ENCODE results near the gene CBX2.

CBX2 gene

DNA sequence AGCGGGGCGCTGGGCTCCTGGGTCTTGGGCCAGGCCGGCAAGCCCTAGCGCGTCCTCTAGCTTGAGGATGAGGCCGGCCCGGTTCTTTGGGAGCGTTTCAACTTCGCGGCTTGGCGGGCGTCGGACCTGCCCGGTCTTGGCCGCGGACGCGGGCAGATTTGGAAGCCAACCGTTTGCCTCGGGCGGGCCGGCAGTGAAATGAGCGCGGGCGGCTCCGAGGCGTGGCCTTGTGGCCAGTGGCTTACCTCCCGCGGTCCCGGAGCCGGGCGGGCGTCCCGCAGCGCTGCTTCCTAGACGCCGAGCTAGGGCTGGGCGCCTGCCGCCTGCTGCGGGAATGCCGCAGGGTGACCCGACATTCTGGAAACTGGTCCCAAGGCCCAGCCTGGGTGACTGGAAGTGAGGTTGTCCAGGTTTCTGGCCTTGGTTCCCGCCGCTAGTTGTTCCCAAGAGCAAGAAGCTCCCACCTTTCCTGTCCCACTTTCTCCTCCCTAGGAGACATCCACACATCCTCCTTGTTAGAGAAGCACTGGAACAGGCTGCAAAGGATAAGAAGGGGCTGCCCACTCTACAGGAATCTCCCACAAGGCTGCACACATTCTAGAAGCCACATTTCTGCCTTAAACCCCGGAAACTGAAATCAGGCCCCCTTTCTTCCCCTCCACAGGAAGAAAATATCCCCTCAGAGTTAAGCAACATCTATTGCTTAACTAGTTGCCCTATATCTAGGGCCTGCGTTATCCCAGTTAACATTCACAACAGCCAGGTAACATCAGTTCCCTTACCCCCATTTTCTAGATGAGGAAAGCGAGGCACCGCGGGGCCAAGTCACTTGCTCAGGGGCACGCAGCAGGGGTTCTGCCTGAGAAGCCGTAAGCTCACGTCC, 23.4 kb downstream of the CBX2 start:
- DNase-seq: no peak

DNA sequence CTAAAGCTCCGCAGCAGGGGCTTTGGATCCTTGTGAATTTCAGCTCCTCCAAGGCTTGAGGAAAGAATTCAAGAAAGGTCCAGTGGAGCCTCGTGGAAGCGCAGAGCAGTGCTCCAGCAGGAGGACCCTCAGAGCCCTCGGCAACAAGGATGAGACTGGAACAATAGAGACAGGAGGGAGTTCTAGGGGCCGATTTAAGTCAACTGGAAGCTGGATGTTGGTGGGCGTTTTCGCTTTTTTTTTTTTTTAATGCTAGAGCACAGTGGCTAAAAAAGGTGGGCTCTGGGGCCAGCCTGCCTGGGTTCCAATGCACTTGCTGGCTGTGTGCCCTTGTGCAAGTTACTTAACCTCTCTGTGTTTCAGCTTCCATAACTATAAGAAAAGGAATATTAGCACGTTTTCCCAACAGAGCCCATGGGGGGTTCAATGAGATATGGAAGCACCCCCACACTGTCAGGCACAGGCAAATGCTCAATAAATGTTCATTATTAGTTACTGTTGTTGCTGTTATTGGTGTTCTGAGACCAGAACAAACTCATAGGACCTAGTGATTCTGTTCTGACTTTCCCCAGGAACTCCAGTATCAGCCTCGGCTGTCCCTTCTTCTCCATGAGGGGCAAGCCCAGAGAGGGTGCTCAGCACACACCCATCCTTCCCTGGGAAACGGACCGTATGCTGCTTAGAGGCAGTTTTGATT, 24.2 kb downstream of the CBX2 start:
- DNase-seq: no peak

GRCh38 chr17:79802736-79803420, 24.9 kb downstream of the CBX2 start:
- no peak for DNase-seq

DNA sequence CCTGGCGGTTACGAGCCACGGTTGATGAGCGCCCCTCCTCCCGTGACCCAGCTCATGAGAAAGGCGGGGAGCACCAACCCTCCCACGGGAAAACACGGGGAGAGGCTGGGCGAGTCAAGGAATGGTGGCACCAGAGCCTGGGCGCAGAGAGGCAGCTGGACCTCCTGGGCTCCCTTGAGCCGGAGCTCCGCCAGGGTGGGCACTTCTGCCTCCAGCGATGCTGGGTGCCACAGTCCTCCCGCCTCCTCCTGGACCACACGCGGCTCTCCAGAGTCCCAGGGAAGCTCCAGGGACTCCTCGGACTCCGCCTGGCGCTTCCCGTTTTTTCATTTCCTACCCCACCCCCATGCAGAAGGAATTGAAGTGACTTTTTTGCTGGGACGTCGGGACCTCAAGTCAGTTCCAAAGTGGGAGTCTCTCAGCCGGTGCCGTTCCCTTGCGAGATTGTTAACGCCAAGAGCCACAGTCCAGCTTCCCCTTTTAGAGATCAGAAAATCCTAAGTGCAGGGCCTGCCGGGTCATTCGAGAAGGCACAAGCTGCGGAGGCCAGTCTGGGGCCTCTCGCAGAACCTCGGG, 25.6 kb downstream of the CBX2 start:
- no peak for DNase-seq

- no peak for DNase-seq
These were observed 26.3 kb downstream of the CBX2 start for GRCh38 chr17:79803997-79804855.

DNA sequence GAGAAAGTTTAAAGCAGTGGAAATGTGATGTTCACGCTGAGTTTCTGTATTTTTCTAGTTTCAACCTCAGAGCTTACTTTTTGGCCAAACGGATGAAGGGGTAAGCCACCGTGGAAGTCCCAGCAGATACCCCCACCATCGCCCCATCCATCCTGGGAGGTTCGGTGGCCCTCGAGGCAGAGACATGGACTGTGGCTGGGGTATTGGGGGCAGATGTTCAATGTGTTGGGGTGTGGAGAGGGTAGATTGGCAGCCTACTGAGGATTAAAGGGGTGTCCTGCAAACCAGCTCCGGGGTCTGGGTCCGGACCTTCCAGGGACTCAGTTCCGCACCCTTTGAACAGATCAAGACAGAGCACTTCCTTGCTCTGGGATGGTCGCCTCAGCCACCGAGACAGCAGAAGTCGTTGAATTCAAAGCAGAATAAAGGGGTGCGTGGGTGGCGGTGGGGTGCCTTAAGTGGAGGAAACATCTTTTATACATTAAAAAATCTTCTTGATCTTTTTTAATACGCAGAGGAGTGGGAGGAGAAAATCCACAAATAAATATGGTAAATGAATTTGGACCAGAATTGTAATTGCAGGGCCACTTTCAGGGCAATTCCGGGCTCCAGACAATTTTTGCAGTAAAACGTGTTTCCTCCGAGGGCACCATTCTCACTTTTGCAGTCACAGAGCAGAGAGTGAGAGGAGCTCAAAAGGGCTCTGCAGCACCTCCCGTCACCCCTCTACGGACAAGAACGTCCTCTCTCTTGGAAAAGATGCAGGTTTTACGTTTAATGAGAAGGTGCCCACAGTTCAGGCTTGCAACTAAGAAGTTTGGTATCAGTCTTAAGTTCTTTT, 27.1 kb downstream of the CBX2 start:
- DNase-seq: no peak

DNA sequence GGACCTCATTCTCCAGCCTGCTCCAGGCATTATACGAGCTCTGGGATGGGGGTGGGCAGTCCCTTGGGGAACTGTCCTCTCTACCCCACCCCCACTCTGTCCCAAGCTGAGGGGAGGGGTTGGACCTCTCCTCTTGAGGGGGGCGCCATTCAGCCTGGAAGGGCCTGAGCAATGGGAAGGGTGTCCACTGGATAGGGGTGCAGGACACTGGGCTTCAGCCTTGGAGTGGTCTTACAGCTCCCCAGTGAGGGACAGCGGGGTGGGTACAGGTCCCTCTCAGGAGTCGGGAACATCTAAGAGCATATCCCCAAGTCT, 28.5 kb downstream of the CBX2 start:
- DNase-seq: no peak

GRCh38 chr17:79806863-79807720, 29.1 kb downstream of the CBX2 start:
- no peak for DNase-seq

GRCh38 chr17:79808763-79809529, 31.0 kb downstream of the CBX2 start:
- DNase-seq: no peak

- DNase-seq: no peak
These were observed 31.7 kb downstream of the CBX2 start for GRCh38 chr17:79809530-79810129.

DNA sequence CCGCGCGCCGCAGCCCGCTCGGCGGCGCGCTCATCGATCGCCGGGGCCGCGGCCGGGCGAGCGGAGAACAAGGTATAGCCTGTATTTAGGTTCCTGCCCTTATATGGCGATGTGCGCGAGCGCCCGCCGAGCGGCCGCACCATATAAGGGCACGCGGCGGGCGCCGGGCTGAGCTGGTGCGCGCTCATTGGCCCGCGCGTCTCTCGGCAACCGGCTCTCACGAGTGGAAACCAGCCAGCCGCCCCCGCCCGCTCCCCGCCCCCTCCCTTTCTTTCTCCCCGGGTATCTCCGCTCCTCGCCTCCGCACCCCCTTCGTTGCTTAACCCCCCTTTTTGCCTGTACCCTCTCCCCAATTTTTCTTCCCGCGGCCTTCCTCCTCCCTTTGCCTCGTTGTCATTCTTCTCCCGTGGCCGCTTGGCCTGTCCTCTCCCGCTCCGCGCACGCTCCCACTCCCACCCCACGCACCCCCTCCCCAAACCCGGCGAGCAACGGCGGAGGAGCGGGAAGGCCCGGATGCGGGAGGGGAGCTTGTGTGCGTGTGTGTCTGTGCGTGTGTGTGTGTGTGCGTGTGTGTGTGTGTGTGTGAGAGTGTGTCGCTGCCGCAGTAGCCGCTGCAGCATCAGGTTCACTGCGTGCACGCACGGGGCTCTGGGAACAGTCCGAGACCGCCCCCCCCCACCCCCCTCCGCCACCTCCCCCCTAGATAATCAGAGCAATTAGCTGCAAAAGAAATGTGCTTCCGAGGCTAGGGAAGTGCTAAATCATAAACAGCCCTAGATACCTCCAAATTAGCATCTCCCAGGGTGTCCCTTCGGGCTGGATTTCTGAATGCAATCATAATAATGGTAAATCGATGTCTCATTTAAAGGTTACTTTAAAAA, 32.4 kb downstream of the CBX2 start:
- DNase-seq: peak; percentile 78

DNA sequence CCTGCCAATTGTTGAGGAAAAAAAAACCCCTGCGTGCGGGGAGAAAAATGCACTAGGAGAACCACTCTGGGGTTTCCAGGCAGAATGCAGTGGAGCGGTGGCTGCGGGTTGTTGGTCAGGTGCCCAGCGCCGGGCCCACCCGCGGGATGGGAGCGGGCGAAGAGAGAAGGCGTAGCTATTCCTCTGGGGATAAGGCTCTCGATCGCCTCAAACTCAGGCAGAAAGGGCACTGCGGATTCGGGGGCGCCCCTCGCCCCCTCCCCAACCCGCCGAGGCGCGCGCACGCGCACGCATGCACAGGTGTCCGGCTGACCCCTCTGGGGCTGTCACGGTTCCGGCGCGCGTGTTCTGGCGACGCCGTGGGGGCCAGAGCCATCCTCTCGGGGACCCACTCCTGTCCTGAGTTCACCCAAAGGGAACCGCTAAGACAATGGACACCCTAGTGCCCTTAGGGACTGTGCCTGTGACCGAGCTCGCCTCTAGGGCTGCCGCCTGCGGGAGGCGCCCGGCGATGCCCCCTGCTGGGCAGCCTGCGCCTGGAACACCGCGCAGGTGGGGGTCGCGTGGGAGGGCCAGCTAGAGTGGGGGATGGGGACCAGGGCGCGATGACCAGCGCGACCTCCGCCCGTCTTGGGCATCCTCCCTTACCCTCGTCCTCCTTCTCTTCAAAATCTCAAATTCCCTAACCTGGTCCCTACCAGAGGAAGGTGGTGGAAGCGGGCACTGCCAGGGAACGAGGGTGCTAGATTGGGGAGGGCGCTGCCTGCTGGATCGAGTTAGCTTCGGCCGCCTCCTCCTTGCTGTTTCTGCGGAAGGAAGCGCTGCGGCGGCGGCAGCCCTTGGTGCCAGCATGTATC, 33.3 kb downstream of the CBX2 start:
- DNase-seq: no peak

GRCh38 chr17:79811868-79812352, 34.0 kb downstream of the CBX2 start:
- DNase-seq: no peak

DNA sequence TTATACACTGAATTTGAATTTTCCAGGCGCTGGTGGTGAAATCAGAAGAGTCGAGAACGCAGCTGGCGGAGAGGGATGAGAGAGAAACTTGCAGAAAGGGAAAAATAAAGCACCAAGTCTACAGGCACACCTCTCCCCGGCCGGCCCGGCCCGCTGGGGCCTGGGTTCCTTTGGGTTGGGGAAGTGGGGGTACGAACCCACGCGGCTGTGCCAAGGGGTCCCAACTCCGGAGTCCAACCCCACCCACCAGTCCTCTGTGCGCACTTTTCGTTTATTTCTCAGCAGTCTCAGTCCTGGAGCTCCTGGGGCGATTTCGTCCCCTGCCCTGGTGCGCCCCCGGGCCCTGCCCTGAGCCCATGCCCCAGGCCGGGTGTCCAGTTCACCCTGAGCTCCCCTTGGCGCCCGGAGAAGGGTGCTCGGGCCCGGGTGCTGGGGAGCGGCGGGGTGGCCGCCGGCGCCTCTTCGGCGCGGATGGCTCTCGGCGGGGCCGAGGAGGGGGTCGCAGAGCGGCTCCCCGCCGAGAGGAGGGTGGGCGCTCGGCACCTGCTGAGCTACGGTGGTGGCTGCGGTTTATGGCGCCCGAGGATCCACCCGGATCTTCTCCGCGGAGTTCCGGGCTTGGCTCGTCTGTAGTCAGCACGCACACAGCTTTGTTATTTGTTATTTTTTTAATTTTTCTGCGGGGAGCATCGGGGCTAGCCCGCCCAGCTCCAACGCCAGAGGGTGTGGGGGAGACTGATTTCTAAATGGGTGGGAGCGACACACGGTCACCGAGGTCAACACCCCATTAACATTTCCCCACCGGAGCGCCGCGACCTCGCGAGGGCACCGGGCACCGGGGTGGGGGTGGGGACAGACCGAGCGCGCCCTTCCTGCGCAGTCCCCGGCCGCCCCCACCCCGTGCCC, 34.7 kb downstream of the CBX2 start:
- DNase-seq: no peak

DNA sequence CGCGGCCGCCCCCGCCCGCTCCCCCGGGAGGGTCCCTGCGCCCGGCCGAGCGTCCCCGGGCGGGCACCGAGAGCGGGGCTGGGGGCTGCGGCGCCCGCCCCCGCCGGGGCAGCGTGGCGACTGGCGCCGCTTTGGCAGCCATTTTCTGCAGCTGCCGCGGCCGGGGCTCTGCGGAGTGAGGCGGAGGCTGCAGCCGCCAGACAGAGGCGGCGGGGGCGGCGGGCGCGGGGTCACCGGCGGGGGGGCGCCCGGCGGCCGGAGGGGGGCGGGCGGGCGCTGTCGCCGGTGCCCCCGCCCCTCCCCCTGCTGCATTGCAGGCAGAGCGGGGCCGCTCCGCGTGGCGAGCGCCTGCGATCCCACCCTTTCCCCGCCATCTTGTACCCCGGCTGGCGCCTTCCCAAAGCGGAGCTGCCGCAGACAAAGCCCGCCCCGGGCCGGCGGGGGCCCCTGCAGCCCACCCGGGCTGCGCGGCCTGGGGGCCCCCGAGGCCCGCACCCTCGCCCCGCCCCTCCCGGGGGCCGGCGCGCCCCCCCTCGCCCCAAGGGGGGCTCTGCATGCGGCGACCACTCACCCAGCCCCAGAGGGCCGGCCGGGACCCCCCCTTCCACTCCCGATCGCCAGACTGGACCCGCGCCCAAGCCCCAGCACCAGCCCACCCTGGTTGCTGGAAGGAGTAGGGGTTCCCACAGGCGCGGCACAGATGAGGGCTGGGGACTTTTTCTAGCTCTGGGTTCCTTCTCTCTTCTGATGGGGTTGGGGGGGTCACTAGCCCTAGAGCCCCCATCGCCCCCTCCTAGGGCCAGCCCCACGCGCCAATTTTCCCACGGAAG, 35.6 kb downstream of the CBX2 start:
- no peak for DNase-seq

Data from activated CD4-positive, alpha-beta T cell treated with anti-CD3 and anti-CD28 coated beads for 1 hour (primary cell).